HepG2 (cell line): ENCODE data around the gene HOXA4. TPM values are rescaled to one million over a fixed set of nuclear protein-coding genes. Genes with fewer than 3 reads are reported as not detected.

Source experiments
- BRCA1 ChIP-seq: sonication (generic); formaldehyde crosslinking; IDR thresholded peaks from 2 replicates; pipeline ENCODE4 v1.4.0; 2020; ENCODE audit warnings: missing genetic modification reagents
- CBFB ChIP-seq: sonication (generic); formaldehyde crosslinking; IDR thresholded peaks from 2 replicates; pipeline ENCODE4 v1.4.0; 2020; ENCODE audit warnings: missing genetic modification reagents
- CBX1 ChIP-seq: IDR thresholded peaks from one replicate; pipeline ENCODE4 v1.6.1; 2016; ENCODE audit warnings: antibody characterized with exemption, low read depth
- GATA4 ChIP-seq: sonication (generic); IDR thresholded peaks from 2 replicates; pipeline ENCODE4 v1.6.1; 2016; ENCODE audit warnings: antibody characterized with exemption, low read depth, borderline replicate concordance
- GTF2F1 ChIP-seq: fragments of 150-350 bp; IDR thresholded peaks from 2 replicates; pipeline ENCODE4 v1.6.1; 2014; ENCODE audit warnings: low read length
- GTF3A ChIP-seq: sonication (generic); formaldehyde crosslinking; conservative IDR thresholded peaks from 2 replicates; pipeline ENCODE4 v1.4.0; 2020; ENCODE audit warnings: mild to moderate bottlenecking, missing genetic modification reagents
- POLR2A ChIP-seq, 2 experiments: IDR thresholded peaks; 2 replicates each; pipeline ENCODE4 v1.6.1; 2011; ENCODE audit warnings: low read depth in 2 of 2, low read length in 2 of 2, mild to moderate bottlenecking in 1 of 2, moderate library complexity in 1 of 2; ENCODE audit not compliant: insufficient read depth in 1 of 2
- ZBTB8A ChIP-seq: sonication (generic); formaldehyde crosslinking; IDR thresholded peaks from 2 replicates; pipeline ENCODE4 v1.4.0; 2020; ENCODE audit warnings: mild to moderate bottlenecking, low read depth, missing genetic modification reagents, borderline replicate concordance
- ZFP36L1 ChIP-seq: sonication (generic); formaldehyde crosslinking; IDR thresholded peaks from 2 replicates; pipeline ENCODE4 v1.8.0; 2022; ENCODE audit warnings: mild to moderate bottlenecking, missing genetic modification reagents, moderate library complexity
- ZFY ChIP-seq: sonication (generic); formaldehyde crosslinking; IDR thresholded peaks from 2 replicates; pipeline ENCODE4 v1.4.0; 2020; ENCODE audit warnings: missing genetic modification reagents
- ZKSCAN8 ChIP-seq: IDR thresholded peaks from 2 replicates; pipeline ENCODE4 v1.6.1; 2016; ENCODE audit warnings: borderline replicate concordance, missing genetic modification reagents, missing compliant biosample characterization
- ZNF629 ChIP-seq: sonication (generic); formaldehyde crosslinking; conservative IDR thresholded peaks from 2 replicates; pipeline ENCODE4 v1.5.0; 2020; ENCODE audit warnings: missing genetic modification reagents
- polyA plus RNA-seq, 8 experiments: library from polyadenylated mRNA; depleted of rRNA in 3 of 8; stranded (reverse) in 7 of 8; unstranded in 1 of 8; fragments of >200 nt; fragmentation: Illumina TruSeq in 4 of 8; extraction: Trizol in 4 of 8; gene quantifications; 2 replicates each; pipeline versions ENCODE4 v1.2.1 to v1.2.3, GENCODE V29; 2011 to 2016; ENCODE audit warnings: low read depth in 4 of 8, missing spikeins in 1 of 8, mixed read lengths in 1 of 8; ENCODE audit not compliant: insufficient read depth in 1 of 8
- total RNA-seq, 5 experiments: library from RNA; depleted of rRNA; stranded (reverse); fragments of >200 nt; fragmentation: Illumina TruSeq; extraction: Trizol; gene quantifications; 2 replicates each; pipeline ENCODE4 v1.2.3, GENCODE V29; 2016; ENCODE audit warnings: low read depth in 1 of 5
- TF ChIP-seq, protein P1 (sequence below): sonication (generic); formaldehyde crosslinking; IDR thresholded peaks from 2 replicates; pipeline ENCODE4 v1.4.0; 2020; ENCODE audit warnings: missing genetic modification reagents, borderline replicate concordance
- TF ChIP-seq, protein P2 (sequence below), 2 experiments: sonication (generic) in 1 of 2; formaldehyde crosslinking in 1 of 2; IDR thresholded peaks; 2 replicates each; pipeline versions ENCODE4 v1.5.1 to v1.6.1; 2011 to 2020; ENCODE audit warnings: borderline replicate concordance in 1 of 2, low read depth in 1 of 2, low read length in 1 of 2, mild to moderate bottlenecking in 1 of 2, missing genetic modification reagents in 1 of 2, moderate library complexity in 1 of 2
- TF ChIP-seq, protein P3 (sequence below): conservative IDR thresholded peaks from 2 replicates; pipeline ENCODE4 v1.6.1; 2018; ENCODE audit warnings: missing genetic modification reagents

Gene HOXA4
- total and polyA plus RNA-seq, 2 of the 13 experiments (the other 11 are each of a cell fraction or from before 2014, with no cell fraction given): 2.4 to 5.4 TPM

DNA sequence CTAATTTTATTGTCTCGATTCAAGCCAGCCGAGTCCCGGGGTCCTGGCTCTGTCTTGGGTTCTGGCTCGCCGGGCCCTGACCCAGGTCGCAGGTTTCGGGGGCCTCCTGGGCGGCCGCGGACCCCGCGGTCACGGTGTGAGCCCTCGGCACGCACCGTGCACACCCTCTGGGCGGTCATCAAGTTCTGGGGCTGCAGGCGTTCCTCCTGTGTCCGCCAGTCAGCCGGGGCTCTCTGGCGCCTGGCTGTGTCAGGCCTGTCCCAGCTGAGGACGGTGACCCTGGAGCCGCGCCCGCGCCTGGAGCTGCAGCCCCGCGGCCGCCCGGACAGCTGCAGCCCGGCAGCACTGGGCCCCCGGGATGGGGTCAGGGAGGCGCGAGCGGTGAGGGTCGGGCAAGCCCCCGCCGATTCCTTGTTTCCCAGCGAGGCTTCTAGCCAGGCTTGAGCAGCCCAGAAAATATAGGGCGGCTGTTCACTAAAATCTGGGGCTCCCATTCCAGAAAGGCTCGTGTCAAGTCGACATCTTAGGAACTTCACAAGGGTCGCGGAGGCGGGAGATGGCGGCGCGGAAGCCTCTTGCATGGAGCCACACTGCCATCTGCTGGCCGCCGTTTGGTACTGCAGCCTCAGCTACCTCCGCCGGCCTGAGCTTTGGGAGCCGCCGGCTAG lies 30.1 kb upstream of the HOXA4 start (continued):
- TF ChIP-seq, protein P1, sequence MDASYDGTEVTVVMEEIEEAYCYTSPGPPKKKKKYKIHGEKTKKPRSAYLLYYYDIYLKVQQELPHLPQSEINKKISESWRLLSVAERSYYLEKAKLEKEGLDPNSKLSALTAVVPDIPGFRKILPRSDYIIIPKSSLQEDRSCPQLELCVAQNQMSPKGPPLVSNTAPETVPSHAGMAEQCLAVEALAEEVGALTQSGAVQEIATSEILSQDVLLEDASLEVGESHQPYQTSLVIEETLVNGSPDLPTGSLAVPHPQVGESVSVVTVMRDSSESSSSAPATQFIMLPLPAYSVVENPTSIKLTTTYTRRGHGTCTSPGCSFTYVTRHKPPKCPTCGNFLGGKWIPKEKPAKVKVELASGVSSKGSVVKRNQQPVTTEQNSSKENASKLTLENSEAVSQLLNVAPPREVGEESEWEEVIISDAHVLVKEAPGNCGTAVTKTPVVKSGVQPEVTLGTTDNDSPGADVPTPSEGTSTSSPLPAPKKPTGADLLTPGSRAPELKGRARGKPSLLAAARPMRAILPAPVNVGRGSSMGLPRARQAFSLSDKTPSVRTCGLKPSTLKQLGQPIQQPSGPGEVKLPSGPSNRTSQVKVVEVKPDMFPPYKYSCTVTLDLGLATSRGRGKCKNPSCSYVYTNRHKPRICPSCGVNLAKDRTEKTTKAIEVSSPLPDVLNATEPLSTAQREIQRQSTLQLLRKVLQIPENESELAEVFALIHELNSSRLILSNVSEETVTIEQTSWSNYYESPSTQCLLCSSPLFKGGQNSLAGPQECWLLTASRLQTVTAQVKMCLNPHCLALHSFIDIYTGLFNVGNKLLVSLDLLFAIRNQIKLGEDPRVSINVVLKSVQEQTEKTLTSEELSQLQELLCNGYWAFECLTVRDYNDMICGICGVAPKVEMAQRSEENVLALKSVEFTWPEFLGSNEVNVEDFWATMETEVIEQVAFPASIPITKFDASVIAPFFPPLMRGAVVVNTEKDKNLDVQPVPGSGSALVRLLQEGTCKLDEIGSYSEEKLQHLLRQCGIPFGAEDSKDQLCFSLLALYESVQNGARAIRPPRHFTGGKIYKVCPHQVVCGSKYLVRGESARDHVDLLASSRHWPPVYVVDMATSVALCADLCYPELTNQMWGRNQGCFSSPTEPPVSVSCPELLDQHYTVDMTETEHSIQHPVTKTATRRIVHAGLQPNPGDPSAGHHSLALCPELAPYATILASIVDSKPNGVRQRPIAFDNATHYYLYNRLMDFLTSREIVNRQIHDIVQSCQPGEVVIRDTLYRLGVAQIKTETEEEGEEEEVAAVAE (CRISPR knock-in tag): no peak
- no peak for TF ChIP-seq ZBTB8A (CRISPR knock-in tag)
- no peak for TF ChIP-seq POLR2A (IDR thresholded peaks at IDR 0.05; ENCODE audit: insufficient read depth in 1 of 2, low read depth in 2 of 2, low read length in 2 of 2)
- TF ChIP-seq ZKSCAN8: no peak
- TF ChIP-seq BRCA1 (CRISPR knock-in tag): no peak
- TF ChIP-seq ZFP36L1: no peak
- TF ChIP-seq CBX1: no peak
- TF ChIP-seq GATA4: no peak
- TF ChIP-seq GTF3A (CRISPR knock-in tag): no peak
- no peak for TF ChIP-seq GTF2F1
- TF ChIP-seq CBFB (CRISPR knock-in tag): no peak; the same call in 1 of the 2 replicates
- TF ChIP-seq, protein P2, sequence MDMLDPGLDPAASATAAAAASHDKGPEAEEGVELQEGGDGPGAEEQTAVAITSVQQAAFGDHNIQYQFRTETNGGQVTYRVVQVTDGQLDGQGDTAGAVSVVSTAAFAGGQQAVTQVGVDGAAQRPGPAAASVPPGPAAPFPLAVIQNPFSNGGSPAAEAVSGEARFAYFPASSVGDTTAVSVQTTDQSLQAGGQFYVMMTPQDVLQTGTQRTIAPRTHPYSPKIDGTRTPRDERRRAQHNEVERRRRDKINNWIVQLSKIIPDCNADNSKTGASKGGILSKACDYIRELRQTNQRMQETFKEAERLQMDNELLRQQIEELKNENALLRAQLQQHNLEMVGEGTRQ (IDR thresholded peaks at IDR 0.05; ENCODE audit: low read depth, low read length): no peak
- TF ChIP-seq, protein P2 (CRISPR knock-in tag; IDR thresholded peaks at IDR 0.05; ENCODE audit: borderline replicate concordance): no peak
- peak; percentile 55; the same call in 1 of the 2 replicates for TF ChIP-seq ZFY (CRISPR knock-in tag)
- TF ChIP-seq ZNF629 (CRISPR knock-in tag): no peak
- TF ChIP-seq, protein P3, sequence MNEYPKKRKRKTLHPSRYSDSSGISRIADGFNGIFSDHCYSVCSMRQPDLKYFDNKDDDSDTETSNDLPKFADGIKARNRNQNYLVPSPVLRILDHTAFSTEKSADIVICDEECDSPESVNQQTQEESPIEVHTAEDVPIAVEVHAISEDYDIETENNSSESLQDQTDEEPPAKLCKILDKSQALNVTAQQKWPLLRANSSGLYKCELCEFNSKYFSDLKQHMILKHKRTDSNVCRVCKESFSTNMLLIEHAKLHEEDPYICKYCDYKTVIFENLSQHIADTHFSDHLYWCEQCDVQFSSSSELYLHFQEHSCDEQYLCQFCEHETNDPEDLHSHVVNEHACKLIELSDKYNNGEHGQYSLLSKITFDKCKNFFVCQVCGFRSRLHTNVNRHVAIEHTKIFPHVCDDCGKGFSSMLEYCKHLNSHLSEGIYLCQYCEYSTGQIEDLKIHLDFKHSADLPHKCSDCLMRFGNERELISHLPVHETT: no peak; the same call in 1 of the 2 replicates
